ENCODE measurements around the gene POTEI.
"Not testable (repeated sequence)": the region's sequence is repeated elsewhere in the genome, so short reads cannot be mapped to it uniquely, and the experiment has no call there.

DNA sequence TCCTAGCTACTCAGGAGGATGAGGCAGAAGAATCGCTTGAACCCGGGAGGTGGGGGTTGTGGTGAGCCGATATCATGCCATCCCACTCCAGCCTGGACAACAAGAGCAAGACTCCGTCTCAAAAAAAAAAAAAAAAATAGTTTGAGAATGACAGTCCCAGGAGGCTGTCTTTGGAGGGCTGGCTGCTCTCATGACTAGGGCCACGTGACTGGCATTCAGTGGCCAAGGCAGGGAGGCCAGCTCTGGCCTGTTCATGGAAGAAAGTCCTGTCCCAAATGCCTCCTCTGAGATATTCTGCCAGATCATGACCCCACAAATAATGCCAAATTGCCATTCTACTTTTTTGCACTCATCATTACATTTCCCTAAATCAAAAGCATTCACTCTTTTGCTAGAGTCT, 35.9 kb upstream of the POTEI start:
- not testable (repeated sequence) for TF ChIP-seq CTCF (IDR thresholded peaks at IDR 0.05 in 4 of 5, conservative IDR thresholded peaks at IDR 0.05 in 1 of 5); POLR2A (IDR thresholded peaks at IDR 0.05)

Measured in gastrocnemius medialis (tissue), 4 donors.